T-helper 2 cell treated with Interferon-gamma antibody and Interleukin-4, amounts not matched to agents 5 μg/mL and 100 μg/mL, for 36 hours (primary cell): ENCODE data around the gene MAPKAPK5.
A peak's percentile ranks its signal among the peaks of the same experiment; 100 is the strongest.

Experiments
- DNase-seq: peaks from one replicate; pipeline ENCODE4 v3.0.0; 2021; ENCODE audit warnings: low spot score
- H3K27ac Mint-ChIP-seq: one replicate; pipeline ENCODE4 v1.8.0; 2021; ENCODE audit warnings: mild to moderate bottlenecking, mixed read lengths
- H3K27me3 Mint-ChIP-seq: one replicate; pipeline ENCODE4 v1.8.0; 2021; ENCODE audit warnings: low read depth, mixed read lengths
- H3K36me3 Mint-ChIP-seq: one replicate; pipeline ENCODE4 v1.8.0; 2021; ENCODE audit warnings: low read depth, mixed read lengths
- H3K4me1 Mint-ChIP-seq: one replicate; pipeline ENCODE4 v1.8.0; 2021; ENCODE audit warnings: low read depth, mixed read lengths
- H3K4me3 Mint-ChIP-seq: one replicate; pipeline ENCODE4 v1.8.0; 2022; ENCODE audit warnings: mild to moderate bottlenecking, moderate library complexity, mixed read lengths
- H3K9me3 Mint-ChIP-seq: one replicate; pipeline ENCODE4 v1.8.0; 2021; ENCODE audit warnings: mixed read lengths

Gene MAPKAPK5

GRCh38 chr12:111841236-111841749 lies 735 bp upstream of the MAPKAPK5 start:
- H3K36me3 Mint-ChIP-seq, result peaks cover 32% of the 10 kb centered on the region
- H3K27ac Mint-ChIP-seq, result peak overlapping the region; percentile 99
- peak overlapping the region; percentile 94 for H3K4me3 Mint-ChIP-seq
- no peak for DNase-seq
- H3K9me3 Mint-ChIP-seq, result no peaks in the 10 kb centered on the region
- H3K4me1 Mint-ChIP-seq, result peaks cover 43% of the 10 kb centered on the region
- no peaks in the 10 kb centered on the region for H3K27me3 Mint-ChIP-seq

GRCh38 chr12:111842556-111843396 lies 748 bp downstream of the MAPKAPK5 start:
- H3K4me1 Mint-ChIP-seq, result peaks cover 41% of the 10 kb centered on the region
- no peaks in the 10 kb centered on the region for H3K27me3 Mint-ChIP-seq
- H3K4me3 Mint-ChIP-seq, result peak overlapping the region; percentile 95
- peaks cover 2% of the 10 kb centered on the region for H3K9me3 Mint-ChIP-seq
- H3K36me3 Mint-ChIP-seq, result peaks cover 37% of the 10 kb centered on the region
- DNase-seq, result peak; percentile 25
- H3K27ac Mint-ChIP-seq, result peak overlapping the region; percentile 96

- Mint-ChIP-seq H3K9me3 (peaks cover 6% of the 10 kb centered on the region), H3K27ac (no peak overlapping the region), H3K27me3 (no peaks in the 10 kb centered on the region), H3K4me3 (no peak overlapping the region), H3K4me1 (peaks cover 23% of the 10 kb centered on the region), H3K36me3 (peaks cover 39% of the 10 kb centered on the region)
- DNase-seq, result no peak
Observed at GRCh38 chr12:111846016-111846415, 4.0 kb downstream of the MAPKAPK5 start.

- Mint-ChIP-seq H3K36me3 (peaks cover 36% of the 10 kb centered on the region), H3K9me3 (peaks cover 6% of the 10 kb centered on the region), H3K4me1 (peaks cover 4% of the 10 kb centered on the region), H3K27ac (no peak overlapping the region), H3K27me3 (no peaks in the 10 kb centered on the region), H3K4me3 (no peak overlapping the region)
- no peak for DNase-seq
Observed at GRCh38 chr12:111850526-111850925, 8.5 kb downstream of the MAPKAPK5 start.

GRCh38 chr12:111858186-111858585 lies 16.2 kb downstream of the MAPKAPK5 start:
- Mint-ChIP-seq H3K27me3 (no peaks in the 10 kb centered on the region), H3K4me3 (no peak overlapping the region), H3K4me1 (peaks cover 2% of the 10 kb centered on the region), H3K27ac (no peak overlapping the region), H3K9me3 (no peaks in the 10 kb centered on the region), H3K36me3 (peaks cover 22% of the 10 kb centered on the region)
- no peak for DNase-seq

GRCh38 chr12:111858778-111859177 lies 16.8 kb downstream of the MAPKAPK5 start:
- no peaks in the 10 kb centered on the region for H3K9me3 Mint-ChIP-seq
- DNase-seq, result no peak
- H3K27me3 Mint-ChIP-seq, result no peaks in the 10 kb centered on the region

GRCh38 chr12:111864913-111865312 lies 22.9 kb downstream of the MAPKAPK5 start:
- DNase-seq, result no peak
- Mint-ChIP-seq H3K4me1 (no peaks in the 10 kb centered on the region), H3K4me3 (no peak overlapping the region), H3K27ac (no peak overlapping the region), H3K27me3 (no peaks in the 10 kb centered on the region), H3K9me3 (no peaks in the 10 kb centered on the region), H3K36me3 (peaks cover 18% of the 10 kb centered on the region)

More at GRCh38 chr12:111858778-111859177, 16.8 kb downstream of the MAPKAPK5 start:
- no peak overlapping the region for H3K4me3 Mint-ChIP-seq
- peaks cover 2% of the 10 kb centered on the region for H3K4me1 Mint-ChIP-seq
- no peak overlapping the region for H3K27ac Mint-ChIP-seq
- H3K36me3 Mint-ChIP-seq, result peaks cover 21% of the 10 kb centered on the region

- no peak overlapping the region for H3K4me3 Mint-ChIP-seq
- H3K9me3 Mint-ChIP-seq, result peaks cover 5% of the 10 kb centered on the region
- no peak overlapping the region for H3K27ac Mint-ChIP-seq
- no peak for DNase-seq
- H3K27me3 Mint-ChIP-seq, result no peaks in the 10 kb centered on the region
- H3K36me3 Mint-ChIP-seq, result peaks cover 39% of the 10 kb centered on the region
- no peaks in the 10 kb centered on the region for H3K4me1 Mint-ChIP-seq
Observed at GRCh38 chr12:111867531-111867930, 25.5 kb downstream of the MAPKAPK5 start.

- Mint-ChIP-seq H3K27me3 (no peaks in the 10 kb centered on the region), H3K9me3 (peaks cover 8% of the 10 kb centered on the region), H3K4me1 (no peaks in the 10 kb centered on the region), H3K27ac (peak overlapping the region; percentile 38), H3K4me3 (no peak overlapping the region), H3K36me3 (peaks cover 45% of the 10 kb centered on the region)
- no peak for DNase-seq
Observed at GRCh38 chr12:111868676-111869588, 26.9 kb downstream of the MAPKAPK5 start.

- Mint-ChIP-seq H3K4me3 (no peak overlapping the region), H3K27ac (no peak overlapping the region), H3K36me3 (peaks cover 45% of the 10 kb centered on the region), H3K9me3 (peaks cover 8% of the 10 kb centered on the region), H3K4me1 (no peaks in the 10 kb centered on the region), H3K27me3 (no peaks in the 10 kb centered on the region)
- no peak for DNase-seq
Observed at GRCh38 chr12:111869671-111870070, 27.6 kb downstream of the MAPKAPK5 start.

GRCh38 chr12:111870216-111870615 lies 28.2 kb downstream of the MAPKAPK5 start:
- DNase-seq, result no peak
- Mint-ChIP-seq H3K9me3 (peaks cover 8% of the 10 kb centered on the region), H3K4me3 (no peak overlapping the region), H3K27ac (no peak overlapping the region), H3K36me3 (peaks cover 47% of the 10 kb centered on the region), H3K27me3 (no peaks in the 10 kb centered on the region), H3K4me1 (no peaks in the 10 kb centered on the region)

- H3K27me3 Mint-ChIP-seq, result no peaks in the 10 kb centered on the region
- H3K36me3 Mint-ChIP-seq, result peaks cover 47% of the 10 kb centered on the region
- H3K27ac Mint-ChIP-seq, result no peak overlapping the region
- peaks cover 8% of the 10 kb centered on the region for H3K9me3 Mint-ChIP-seq
- H3K4me3 Mint-ChIP-seq, result no peak overlapping the region
- no peaks in the 10 kb centered on the region for H3K4me1 Mint-ChIP-seq
- no peak for DNase-seq
Observed at GRCh38 chr12:111870706-111871105, 28.7 kb downstream of the MAPKAPK5 start.

GRCh38 chr12:111873113-111873512 lies 31.1 kb downstream of the MAPKAPK5 start:
- Mint-ChIP-seq H3K36me3 (peaks cover 54% of the 10 kb centered on the region), H3K4me1 (no peaks in the 10 kb centered on the region), H3K4me3 (no peak overlapping the region), H3K9me3 (peaks cover 8% of the 10 kb centered on the region), H3K27ac (no peak overlapping the region), H3K27me3 (no peaks in the 10 kb centered on the region)
- no peak for DNase-seq

- no peaks in the 10 kb centered on the region for H3K27me3 Mint-ChIP-seq
- H3K9me3 Mint-ChIP-seq, result no peaks in the 10 kb centered on the region
- peaks cover 50% of the 10 kb centered on the region for H3K36me3 Mint-ChIP-seq
- H3K27ac Mint-ChIP-seq, result no peak overlapping the region
- no peak overlapping the region for H3K4me3 Mint-ChIP-seq
- DNase-seq, result no peak
- no peaks in the 10 kb centered on the region for H3K4me1 Mint-ChIP-seq
Observed at GRCh38 chr12:111881716-111882115, 39.7 kb downstream of the MAPKAPK5 start.
